Astrocyte (in vitro differentiated cells and primary cell): Measurements from ENCODE around the gene P4HB. TPM values are rescaled to one million over a fixed set of nuclear protein-coding genes. Genes with fewer than 3 reads are reported as not detected.

Experiments
- DNase-seq: peaks from one replicate; pipeline ENCODE4 v3.0.0-alpha.2; 2010; ENCODE audit warnings: low read depth
- FAIRE-seq: peaks from 2 replicates; lab custom pipeline; 2011; peaks lifted over from hg19 to GRCh38; lab: Jason Lieb, UNC
- H2AFZ ChIP-seq: 2 replicates; pipeline ENCODE4 v1.6.0; 2012; ENCODE audit warnings: low read depth, low read length, inconsistent platforms
- H3K27ac ChIP-seq: 2 replicates; pipeline ENCODE4 v1.5.1; 2011; ENCODE audit warnings: low read depth, low read length, inconsistent platforms
- H3K27me3 ChIP-seq: 2 replicates; pipeline ENCODE4 v1.6.0; 2011; ENCODE audit warnings: low read length, inconsistent platforms; ENCODE audit not compliant: insufficient read depth
- H3K36me3 ChIP-seq: 2 replicates; pipeline ENCODE4 v1.5.1; 2011; ENCODE audit warnings: low read length, inconsistent platforms; ENCODE audit not compliant: insufficient read depth
- H3K4me1 ChIP-seq: 2 replicates; pipeline ENCODE4 v1.5.1; 2011; ENCODE audit warnings: low read length, inconsistent platforms; ENCODE audit not compliant: insufficient read depth
- H3K4me2 ChIP-seq: 2 replicates; pipeline ENCODE4 v1.6.0; 2012; ENCODE audit warnings: low read length, inconsistent platforms
- H3K4me3 ChIP-seq: 2 replicates; pipeline ENCODE4 v1.5.1; 2011; ENCODE audit warnings: low read depth, mild to moderate bottlenecking, low read length, inconsistent platforms; ENCODE audit not compliant: insufficient read depth
- H3K79me2 ChIP-seq: 2 replicates; pipeline ENCODE4 v1.6.0; 2012; ENCODE audit warnings: mild to moderate bottlenecking, low read length, inconsistent platforms; ENCODE audit not compliant: insufficient read depth
- H3K9ac ChIP-seq: 2 replicates; pipeline ENCODE4 v1.6.0; 2012; ENCODE audit warnings: mild to moderate bottlenecking, low read length, inconsistent platforms
- H3K9me3 ChIP-seq: 2 replicates; pipeline ENCODE4 v1.5.1; 2012; ENCODE audit warnings: low read depth, mild to moderate bottlenecking, low read length, inconsistent platforms; ENCODE audit not compliant: insufficient read depth
- H4K20me1 ChIP-seq: 2 replicates; pipeline ENCODE4 v1.6.0; 2012; ENCODE audit warnings: low read length, inconsistent platforms; ENCODE audit not compliant: insufficient read depth
- H3K27ac Mint-ChIP-seq: one replicate; pipeline ENCODE4 v1.8.0; 2021; ENCODE audit warnings: mild to moderate bottlenecking, mixed read lengths; ENCODE audit not compliant: unreplicated experiment
- H3K27me3 Mint-ChIP-seq: one replicate; pipeline ENCODE4 v1.8.0; 2021; ENCODE audit warnings: low read depth, mixed read lengths; ENCODE audit not compliant: unreplicated experiment
- H3K36me3 Mint-ChIP-seq: one replicate; pipeline ENCODE4 v1.8.0; 2021; ENCODE audit warnings: low read depth, mixed read lengths; ENCODE audit not compliant: unreplicated experiment
- H3K4me1 Mint-ChIP-seq: one replicate; pipeline ENCODE4 v1.8.0; 2021; ENCODE audit warnings: low read depth, mixed read lengths; ENCODE audit not compliant: unreplicated experiment
- H3K4me3 Mint-ChIP-seq: one replicate; pipeline ENCODE4 v1.8.0; 2021; ENCODE audit warnings: mild to moderate bottlenecking, moderate library complexity, mixed read lengths; ENCODE audit not compliant: unreplicated experiment
- H3K9me3 Mint-ChIP-seq: one replicate; pipeline ENCODE4 v1.8.0; 2021; ENCODE audit warnings: mild to moderate bottlenecking, mixed read lengths; ENCODE audit not compliant: unreplicated experiment
- CTCF ChIP-seq: IDR thresholded peaks from 2 replicates; pipeline ENCODE4 v1.5.1; 2011; ENCODE audit warnings: low read depth, mild to moderate bottlenecking, inconsistent platforms, low read length, moderate library complexity; ENCODE audit not compliant: insufficient read depth
- EZH2 ChIP-seq: IDR thresholded peaks from 2 replicates; pipeline ENCODE4 v1.6.1; 2012; ENCODE audit warnings: mild to moderate bottlenecking, low read length, inconsistent platforms; ENCODE audit not compliant: insufficient read depth
- total RNA-seq: library from RNA; stranded (reverse); gene quantifications from 2 replicates; pipeline ENCODE4 v1.2.1, GENCODE V29; 2021

The P4HB gene
- total RNA-seq, 1 donor from 2014 or later = 1,268 TPM

DNA sequence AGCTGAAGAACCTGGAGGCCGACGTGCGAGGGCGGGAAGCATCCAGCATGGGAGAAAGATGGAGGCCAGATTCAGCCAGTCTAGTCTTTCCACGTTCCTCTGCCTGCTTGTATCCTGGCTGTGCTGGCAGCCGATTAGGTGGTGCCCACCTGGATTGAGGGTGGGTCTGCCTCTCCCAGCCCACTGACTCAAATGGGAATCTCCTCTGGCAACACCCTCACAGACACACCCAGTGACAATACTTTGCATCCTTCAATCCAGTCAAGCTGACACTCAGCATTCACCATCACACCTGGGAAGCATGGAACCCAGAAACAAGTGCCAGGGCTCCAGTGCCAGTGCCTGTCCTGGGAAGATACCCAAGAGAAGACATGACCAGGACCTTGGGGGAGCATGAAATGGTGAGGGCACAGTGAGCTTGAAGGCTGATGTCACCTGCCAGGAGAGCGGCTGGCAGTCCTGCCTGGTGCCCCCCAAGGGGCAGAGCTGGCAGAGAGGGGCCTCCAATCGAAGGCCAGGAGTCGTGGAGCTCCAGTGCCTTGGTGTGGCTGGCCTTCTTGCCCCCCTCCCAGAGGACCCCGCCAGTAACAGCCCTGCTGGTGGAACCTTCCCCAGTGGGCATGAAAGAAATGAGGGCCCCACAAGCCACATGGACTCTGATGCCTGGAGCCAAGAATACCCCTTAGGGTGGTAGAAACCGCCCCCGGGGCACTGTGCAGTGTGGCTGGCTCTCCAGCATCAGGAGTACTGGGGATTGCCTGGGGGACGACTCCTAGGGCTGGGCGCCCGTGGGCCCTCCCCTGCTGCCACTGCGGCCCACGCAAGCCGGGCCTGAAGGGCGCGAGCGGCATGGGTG lies 41.1 kb upstream of the P4HB start:
- peaks cover 26% of the 10 kb centered on the region for H4K20me1 ChIP-seq
- peaks cover 8% of the 10 kb centered on the region for H3K36me3 Mint-ChIP-seq
- H3K79me2 ChIP-seq = peaks cover 13% of the 10 kb centered on the region
- TF ChIP-seq CTCF (no peak), EZH2 (no peak)
- H3K9me3 Mint-ChIP-seq = no peaks in the 10 kb centered on the region
- H3K4me3 Mint-ChIP-seq = no peak overlapping the region
- no peaks in the 10 kb centered on the region for H3K9me3 ChIP-seq
- no peaks in the 10 kb centered on the region for H3K27me3 ChIP-seq
- peaks cover 32% of the 10 kb centered on the region for H3K4me1 ChIP-seq
- no peak overlapping the region for H3K27ac ChIP-seq
- peaks cover 2% of the 10 kb centered on the region for H3K36me3 ChIP-seq
- H3K4me1 Mint-ChIP-seq = peaks cover 12% of the 10 kb centered on the region
- no peak overlapping the region for H2AFZ ChIP-seq
- H3K9ac ChIP-seq = no peak overlapping the region
- peak overlapping the region; percentile 1 for H3K4me3 ChIP-seq
- no peak for FAIRE-seq
- no peaks in the 10 kb centered on the region for H3K27me3 Mint-ChIP-seq
- peak overlapping the region; percentile 77 for H3K4me2 ChIP-seq
- H3K27ac Mint-ChIP-seq = peak overlapping the region; percentile 13
- DNase-seq = no peak

- Mint-ChIP-seq H3K36me3 (peaks cover 11% of the 10 kb centered on the region), H3K27ac (peak overlapping the region; percentile 58), H3K9me3 (no peaks in the 10 kb centered on the region), H3K4me3 (no peak overlapping the region), H3K27me3 (no peaks in the 10 kb centered on the region), H3K4me1 (peaks cover 12% of the 10 kb centered on the region)
- DNase-seq = no peak
- Histone ChIP-seq H2AFZ (no peak overlapping the region), H3K27ac (no peak overlapping the region), H3K4me2 (no peak overlapping the region), H3K4me3 (no peak overlapping the region), H3K36me3 (peaks cover 4% of the 10 kb centered on the region), H3K9ac (no peak overlapping the region), H3K9me3 (no peaks in the 10 kb centered on the region), H3K4me1 (peaks cover 32% of the 10 kb centered on the region), H3K27me3 (no peaks in the 10 kb centered on the region), H4K20me1 (peaks cover 22% of the 10 kb centered on the region), H3K79me2 (peaks cover 14% of the 10 kb centered on the region)
- TF ChIP-seq CTCF (no peak), EZH2 (no peak)
- FAIRE-seq = no peak
Observed at GRCh38 chr17:81900181-81900820, 40.0 kb upstream of the P4HB start.
